ENCODE measurements around the gene DTHD1. TPM values are rescaled to one million over a fixed set of nuclear protein-coding genes. Genes with fewer than 3 reads are reported as not detected.

The DTHD1 gene
- total RNA-seq, 1 donor from 2014 or later = not detected

DNA sequence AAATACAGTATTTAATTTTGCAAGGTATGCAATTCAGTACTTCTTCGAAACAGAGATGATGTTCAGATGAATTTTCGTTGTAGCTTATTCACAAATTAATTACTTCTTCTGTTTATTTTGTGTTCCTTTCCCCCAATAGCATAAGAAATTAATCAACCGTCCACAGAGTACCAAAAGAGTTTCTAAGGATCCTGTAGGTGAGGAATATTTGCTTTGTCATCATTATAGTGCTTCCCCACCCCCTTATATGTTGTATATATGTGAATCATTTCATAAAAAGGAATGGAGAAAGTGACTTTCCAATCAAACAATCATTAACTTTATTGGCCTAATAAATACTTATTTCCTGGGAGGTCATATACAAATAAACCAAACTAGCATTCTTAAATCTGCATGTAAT lies 57.6 kb downstream of the DTHD1 start:
- Histone ChIP-seq H3K27ac (ENCODE audit: low read depth, low read length) (no peak overlapping the region), H3K79me2 (ENCODE audit: insufficient read depth, low read length) (no peaks in the 10 kb centered on the region), H3K4me3 (ENCODE audit: insufficient read depth, low read depth, low read length) (no peak overlapping the region), H3K36me3 (ENCODE audit: insufficient read depth, low read length) (no peaks in the 10 kb centered on the region), H3K9me3 (ENCODE audit: insufficient read depth, low read depth, low read length) (no peaks in the 10 kb centered on the region), H3K9ac (ENCODE audit: low read length) (no peak overlapping the region), H3K4me2 (ENCODE audit: low read length) (no peak overlapping the region), H4K20me1 (ENCODE audit: insufficient read depth, low read length) (no peaks in the 10 kb centered on the region), H2AFZ (ENCODE audit: low read depth, low read length) (no peak overlapping the region), H3K27me3 (ENCODE audit: insufficient read depth, low read length) (no peaks in the 10 kb centered on the region), H3K4me1 (ENCODE audit: insufficient read depth, low read length) (no peaks in the 10 kb centered on the region)
- Mint-ChIP-seq H3K27me3 (ENCODE audit: low read depth, unreplicated experiment) (peaks cover 4% of the 10 kb centered on the region), H3K4me1 (ENCODE audit: low read depth, unreplicated experiment) (no peaks in the 10 kb centered on the region), H3K36me3 (ENCODE audit: low read depth, unreplicated experiment) (no peaks in the 10 kb centered on the region), H3K27ac (ENCODE audit: unreplicated experiment) (no peak overlapping the region), H3K9me3 (ENCODE audit: unreplicated experiment) (no peaks in the 10 kb centered on the region), H3K4me3 (ENCODE audit: unreplicated experiment) (no peak overlapping the region)
- TF ChIP-seq EZH2 (IDR thresholded peaks at IDR 0.05; ENCODE audit: insufficient read depth, low read length) = no peak
- TF ChIP-seq, protein P1, sequence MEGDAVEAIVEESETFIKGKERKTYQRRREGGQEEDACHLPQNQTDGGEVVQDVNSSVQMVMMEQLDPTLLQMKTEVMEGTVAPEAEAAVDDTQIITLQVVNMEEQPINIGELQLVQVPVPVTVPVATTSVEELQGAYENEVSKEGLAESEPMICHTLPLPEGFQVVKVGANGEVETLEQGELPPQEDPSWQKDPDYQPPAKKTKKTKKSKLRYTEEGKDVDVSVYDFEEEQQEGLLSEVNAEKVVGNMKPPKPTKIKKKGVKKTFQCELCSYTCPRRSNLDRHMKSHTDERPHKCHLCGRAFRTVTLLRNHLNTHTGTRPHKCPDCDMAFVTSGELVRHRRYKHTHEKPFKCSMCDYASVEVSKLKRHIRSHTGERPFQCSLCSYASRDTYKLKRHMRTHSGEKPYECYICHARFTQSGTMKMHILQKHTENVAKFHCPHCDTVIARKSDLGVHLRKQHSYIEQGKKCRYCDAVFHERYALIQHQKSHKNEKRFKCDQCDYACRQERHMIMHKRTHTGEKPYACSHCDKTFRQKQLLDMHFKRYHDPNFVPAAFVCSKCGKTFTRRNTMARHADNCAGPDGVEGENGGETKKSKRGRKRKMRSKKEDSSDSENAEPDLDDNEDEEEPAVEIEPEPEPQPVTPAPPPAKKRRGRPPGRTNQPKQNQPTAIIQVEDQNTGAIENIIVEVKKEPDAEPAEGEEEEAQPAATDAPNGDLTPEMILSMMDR (IDR thresholded peaks at IDR 0.05; ENCODE audit: insufficient read depth, low read depth, low read length) = no peak
- FAIRE-seq (no peak), DNase-seq (ENCODE audit: low read depth) (no peak)

DNA sequence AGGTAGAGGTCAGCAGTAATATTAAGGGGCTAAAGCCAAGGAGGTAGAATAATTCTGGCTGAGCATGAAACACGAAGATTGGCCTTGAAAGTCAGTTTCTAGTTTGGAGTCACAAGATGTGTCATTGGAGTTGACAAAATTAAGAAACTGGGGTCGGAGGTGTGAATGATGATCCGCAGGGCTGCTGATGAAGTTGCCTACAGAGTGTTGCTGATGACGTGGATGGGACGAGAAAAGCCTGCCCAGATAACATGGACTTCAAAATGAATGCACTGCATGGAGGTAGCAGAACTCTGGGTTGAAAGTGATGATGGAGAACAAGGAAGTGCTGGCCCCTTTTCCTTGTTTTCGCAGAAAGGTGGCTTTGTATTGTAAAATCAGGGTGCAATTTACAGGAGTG lies 60.5 kb downstream of the DTHD1 start:
- no peaks in the 10 kb centered on the region for H3K27me3 Mint-ChIP-seq (ENCODE audit: low read depth, unreplicated experiment)
- no peak overlapping the region for H3K9ac ChIP-seq (ENCODE audit: low read length)
- H3K4me3 Mint-ChIP-seq (ENCODE audit: unreplicated experiment) = no peak overlapping the region
- H3K79me2 ChIP-seq (ENCODE audit: insufficient read depth, low read length) = no peaks in the 10 kb centered on the region
- no peaks in the 10 kb centered on the region for H3K4me1 ChIP-seq (ENCODE audit: insufficient read depth, low read length)
- no peak for DNase-seq (ENCODE audit: low read depth)
- no peak for FAIRE-seq
- H4K20me1 ChIP-seq (ENCODE audit: insufficient read depth, low read length) = no peaks in the 10 kb centered on the region
- no peaks in the 10 kb centered on the region for H3K9me3 Mint-ChIP-seq (ENCODE audit: unreplicated experiment)
- no peaks in the 10 kb centered on the region for H3K36me3 Mint-ChIP-seq (ENCODE audit: low read depth, unreplicated experiment)
- H3K4me2 ChIP-seq (ENCODE audit: low read length) = no peak overlapping the region
- no peak for TF ChIP-seq EZH2 (IDR thresholded peaks at IDR 0.05; ENCODE audit: insufficient read depth, low read length)
- TF ChIP-seq, protein P1 (IDR thresholded peaks at IDR 0.05; ENCODE audit: insufficient read depth, low read depth, low read length) = no peak
- H3K4me1 Mint-ChIP-seq (ENCODE audit: low read depth, unreplicated experiment) = no peaks in the 10 kb centered on the region
- no peaks in the 10 kb centered on the region for H3K27me3 ChIP-seq (ENCODE audit: insufficient read depth, low read length)
- no peak overlapping the region for H3K4me3 ChIP-seq (ENCODE audit: insufficient read depth, low read depth, low read length)
- H3K27ac Mint-ChIP-seq (ENCODE audit: unreplicated experiment) = no peak overlapping the region
- no peak overlapping the region for H3K27ac ChIP-seq (ENCODE audit: low read depth, low read length)
- no peaks in the 10 kb centered on the region for H3K36me3 ChIP-seq (ENCODE audit: insufficient read depth, low read length)
- H2AFZ ChIP-seq (ENCODE audit: low read depth, low read length) = no peak overlapping the region
- H3K9me3 ChIP-seq (ENCODE audit: insufficient read depth, low read depth, low read length) = no peaks in the 10 kb centered on the region

DNA sequence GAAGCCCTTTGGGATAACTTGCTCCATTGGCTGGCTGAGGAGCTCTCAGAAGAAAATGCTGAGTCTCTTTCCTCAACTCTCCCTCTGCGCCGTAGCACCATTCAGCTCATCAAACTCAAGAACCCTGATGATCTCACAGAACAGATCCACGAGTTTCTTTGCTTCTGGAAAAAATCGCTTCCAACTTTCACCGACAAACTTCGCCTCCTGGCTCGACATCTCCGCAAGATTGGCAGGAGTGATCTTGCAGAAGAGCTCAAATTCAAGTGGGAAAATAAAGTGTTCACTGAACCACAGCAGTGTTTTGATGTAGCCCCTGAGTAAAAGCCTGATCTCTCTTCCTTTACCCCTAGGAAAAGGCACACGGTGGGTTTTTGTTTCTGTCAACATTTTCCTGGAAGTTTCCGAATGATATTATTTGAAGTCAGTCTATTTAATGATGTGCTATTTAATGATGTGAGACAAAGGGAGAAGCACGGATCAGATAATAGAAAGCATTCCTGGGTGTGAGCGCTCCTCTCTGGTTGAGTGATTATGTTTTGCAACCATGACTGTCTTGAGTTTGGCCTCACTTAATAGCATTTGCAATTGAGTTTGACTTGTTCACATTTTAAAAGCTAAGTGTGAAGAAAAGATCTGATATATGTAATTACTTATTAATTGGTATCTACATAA lies 62.2 kb downstream of the DTHD1 start:
- DNase-seq (ENCODE audit: low read depth) (no peak), FAIRE-seq (no peak)
- Mint-ChIP-seq H3K27ac (ENCODE audit: unreplicated experiment) (no peak overlapping the region), H3K9me3 (ENCODE audit: unreplicated experiment) (no peaks in the 10 kb centered on the region), H3K36me3 (ENCODE audit: low read depth, unreplicated experiment) (no peaks in the 10 kb centered on the region), H3K4me1 (ENCODE audit: low read depth, unreplicated experiment) (peaks cover 2% of the 10 kb centered on the region), H3K4me3 (ENCODE audit: unreplicated experiment) (no peak overlapping the region), H3K27me3 (ENCODE audit: low read depth, unreplicated experiment) (no peaks in the 10 kb centered on the region)
- no peak overlapping the region for H3K4me2 ChIP-seq (ENCODE audit: low read length)
- no peaks in the 10 kb centered on the region for H3K79me2 ChIP-seq (ENCODE audit: insufficient read depth, low read length)
- no peaks in the 10 kb centered on the region for H3K9me3 ChIP-seq (ENCODE audit: insufficient read depth, low read depth, low read length)
- H3K27ac ChIP-seq (ENCODE audit: low read depth, low read length) = no peak overlapping the region
- H4K20me1 ChIP-seq (ENCODE audit: insufficient read depth, low read length) = no peaks in the 10 kb centered on the region
- H3K4me1 ChIP-seq (ENCODE audit: insufficient read depth, low read length) = no peaks in the 10 kb centered on the region
- no peak overlapping the region for H3K4me3 ChIP-seq (ENCODE audit: insufficient read depth, low read depth, low read length)
- H2AFZ ChIP-seq (ENCODE audit: low read depth, low read length) = no peak overlapping the region
- TF ChIP-seq, protein P1 (IDR thresholded peaks at IDR 0.05; ENCODE audit: insufficient read depth, low read depth, low read length) = no peak
- TF ChIP-seq EZH2 (IDR thresholded peaks at IDR 0.05; ENCODE audit: insufficient read depth, low read length) = no peak
- no peaks in the 10 kb centered on the region for H3K36me3 ChIP-seq (ENCODE audit: insufficient read depth, low read length)
- no peaks in the 10 kb centered on the region for H3K27me3 ChIP-seq (ENCODE audit: insufficient read depth, low read length)
- no peak overlapping the region for H3K9ac ChIP-seq (ENCODE audit: low read length)

Measured in astrocyte (in vitro differentiated cells and primary cell).